Fibroblast of villous mesenchyme (primary cell): Measurements from ENCODE around the gene HOXB3. TPM values are rescaled to one million over a fixed set of nuclear protein-coding genes. Genes with fewer than 3 reads are reported as not detected.

Source experiments
- DNase-seq: peaks from one replicate; pipeline ENCODE4 v3.0.0-alpha.2; 2010; ENCODE audit warnings: low read depth
- H3K4me3 ChIP-seq: 2 replicates; pipeline ENCODE4 v1.5.1; 2011; ENCODE audit warnings: low read depth, mild to moderate bottlenecking, low read length
- total RNA-seq: library from RNA; depleted of rRNA; stranded (reverse); fragments of >200 nt; gene quantifications from 2 replicates; pipeline ENCODE4 v1.2.3, GENCODE V29; 2012
- TF ChIP-seq, protein P1 (sequence below): IDR thresholded peaks from 2 replicates; pipeline ENCODE4 v1.5.1; 2012; ENCODE audit warnings: low read depth, mild to moderate bottlenecking, low read length; ENCODE audit not compliant: insufficient read depth

Gene HOXB3
- total RNA-seq, 1 donor, result 4.3 TPM

DNA sequence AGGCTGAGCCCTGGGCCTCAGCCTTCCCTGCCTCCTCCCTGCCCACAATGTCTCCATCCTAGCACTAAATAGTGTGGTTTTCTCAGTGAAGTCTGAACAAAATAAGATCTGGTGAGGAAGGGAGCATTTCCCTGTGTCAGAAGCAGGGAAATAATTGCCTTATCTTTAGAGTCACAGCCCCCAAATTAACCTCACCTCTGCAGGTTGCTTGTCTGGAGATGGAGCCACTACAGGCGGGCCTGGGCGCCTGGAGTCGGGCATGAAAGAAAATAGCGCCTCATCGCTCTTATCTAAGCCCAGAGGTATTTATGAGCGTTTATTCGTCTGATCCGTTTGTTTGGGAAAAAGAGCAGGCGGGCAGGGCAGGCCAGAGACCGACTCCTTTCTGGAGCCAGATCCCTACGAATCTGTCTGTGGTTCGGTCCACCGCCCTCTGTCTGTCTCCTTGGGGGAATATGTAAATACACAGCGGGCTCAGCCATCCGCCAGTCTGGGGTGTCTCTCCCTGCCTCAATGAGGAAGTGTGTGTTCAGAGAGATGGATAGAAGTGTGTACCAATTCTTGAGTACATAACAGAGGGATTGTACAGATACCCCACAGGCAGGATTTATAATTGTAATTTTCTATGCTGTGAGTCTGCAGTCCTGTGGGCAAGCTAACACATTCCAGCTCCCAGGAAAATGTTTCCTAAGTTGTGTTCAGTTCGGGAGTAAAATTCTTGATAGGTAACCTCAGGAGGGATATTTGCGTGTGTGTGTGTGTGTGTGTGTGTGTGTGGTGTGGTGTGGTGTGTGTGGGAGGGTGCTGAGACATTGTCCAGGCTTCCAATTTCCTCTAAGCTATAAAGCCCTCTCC, 10.4 kb upstream of the HOXB3 start:
- no peak overlapping the region for H3K4me3 ChIP-seq
- no peak for DNase-seq

GRCh38 chr17:48599354-48599753, 9.3 kb upstream of the HOXB3 start:
- TF ChIP-seq, protein P1, sequence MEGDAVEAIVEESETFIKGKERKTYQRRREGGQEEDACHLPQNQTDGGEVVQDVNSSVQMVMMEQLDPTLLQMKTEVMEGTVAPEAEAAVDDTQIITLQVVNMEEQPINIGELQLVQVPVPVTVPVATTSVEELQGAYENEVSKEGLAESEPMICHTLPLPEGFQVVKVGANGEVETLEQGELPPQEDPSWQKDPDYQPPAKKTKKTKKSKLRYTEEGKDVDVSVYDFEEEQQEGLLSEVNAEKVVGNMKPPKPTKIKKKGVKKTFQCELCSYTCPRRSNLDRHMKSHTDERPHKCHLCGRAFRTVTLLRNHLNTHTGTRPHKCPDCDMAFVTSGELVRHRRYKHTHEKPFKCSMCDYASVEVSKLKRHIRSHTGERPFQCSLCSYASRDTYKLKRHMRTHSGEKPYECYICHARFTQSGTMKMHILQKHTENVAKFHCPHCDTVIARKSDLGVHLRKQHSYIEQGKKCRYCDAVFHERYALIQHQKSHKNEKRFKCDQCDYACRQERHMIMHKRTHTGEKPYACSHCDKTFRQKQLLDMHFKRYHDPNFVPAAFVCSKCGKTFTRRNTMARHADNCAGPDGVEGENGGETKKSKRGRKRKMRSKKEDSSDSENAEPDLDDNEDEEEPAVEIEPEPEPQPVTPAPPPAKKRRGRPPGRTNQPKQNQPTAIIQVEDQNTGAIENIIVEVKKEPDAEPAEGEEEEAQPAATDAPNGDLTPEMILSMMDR, result no peak
- H3K4me3 ChIP-seq, result no peak overlapping the region
- DNase-seq, result no peak

More for the DNA sequence above, 10.4 kb upstream of the HOXB3 start:
- TF ChIP-seq, protein P1, result no peak

- TF ChIP-seq, protein P1, result no peak
- DNase-seq, result no peak
- no peak overlapping the region for H3K4me3 ChIP-seq
Measured at GRCh38 chr17:48598736-48599135, 8.7 kb upstream of the HOXB3 start.

- TF ChIP-seq, protein P1, result no peak
- H3K4me3 ChIP-seq, result peak overlapping the region; percentile 56
- DNase-seq, result peak; percentile 48
Measured at GRCh38 chr17:48597778-48598631, 8.0 kb upstream of the HOXB3 start.

GRCh38 chr17:48597528-48597777, 7.4 kb upstream of the HOXB3 start:
- TF ChIP-seq, protein P1, result no peak
- H3K4me3 ChIP-seq, result peak overlapping the region; percentile 56
- DNase-seq, result no peak

- TF ChIP-seq, protein P1, result no peak
- no peak for DNase-seq
- peak overlapping the region; percentile 56 for H3K4me3 ChIP-seq
Measured at GRCh38 chr17:48596735-48597527, 6.9 kb upstream of the HOXB3 start.
